SU-DHL-6 (cell line): ENCODE results near the gene CCDC40.

Experiments
- H2AFZ ChIP-seq: fragments of 200-600 bp; sonication (generic); 2 replicates; pipeline ENCODE4 v1.6.1; 2014; ENCODE audit warnings: low read depth, mild to moderate bottlenecking, moderate library complexity, mixed read lengths, antibody characterized with exemption, low read length; ENCODE audit not compliant: severe bottlenecking
- H3F3A ChIP-seq: fragments of 200-600 bp; shearing (Covaris generic); 2 replicates; pipeline ENCODE4 v1.6.0; 2016; ENCODE audit warnings: antibody characterized with exemption, mild to moderate bottlenecking; ENCODE audit not compliant: insufficient read depth
- H3K27ac ChIP-seq: fragments of 200-600 bp; sonication (generic); 2 replicates; pipeline ENCODE4 v1.5.1; 2016; ENCODE audit warnings: low read depth, mild to moderate bottlenecking, low read length, moderate library complexity, mixed read lengths
- H3K27me3 ChIP-seq: fragments of 200-600 bp; sonication (generic), shearing (Covaris generic); 2 replicates; pipeline ENCODE4 v1.6.0; 2014; ENCODE audit warnings: mild to moderate bottlenecking, low read length
- H3K36me3 ChIP-seq: fragments of 200-600 bp; sonication (generic); 2 replicates; pipeline ENCODE4 v1.6.1; 2014; ENCODE audit warnings: mild to moderate bottlenecking, low read length, mixed read lengths
- H3K4me2 ChIP-seq: fragments of 300-600, 200-600 bp; shearing (Covaris generic), sonication (generic); 2 replicates; pipeline ENCODE4 v1.6.0; 2014; ENCODE audit warnings: low read length, low read depth, mild to moderate bottlenecking; ENCODE audit not compliant: poor library complexity, severe bottlenecking
- H3K4me3 ChIP-seq: fragments of 200-600 bp; sonication (generic); 2 replicates; pipeline ENCODE4 v1.5.1; 2014; ENCODE audit warnings: antibody characterized with exemption, low read length, mild to moderate bottlenecking, mixed read lengths; ENCODE audit not compliant: insufficient read depth, poor library complexity, severe bottlenecking
- H3K79me2 ChIP-seq: fragments of 200-600 bp; sonication (generic); 2 replicates; pipeline ENCODE4 v1.6.1; 2014; ENCODE audit warnings: mild to moderate bottlenecking, low read length, moderate library complexity; ENCODE audit not compliant: insufficient read depth
- H3K9ac ChIP-seq: fragments of 200-600 bp; sonication (generic); 2 replicates; pipeline ENCODE4 v1.7.0; 2014; ENCODE audit warnings: mild to moderate bottlenecking, low read length
- H3K9me2 ChIP-seq: fragments of 200-600 bp; sonication (generic); replicated peaks from 2 replicates; pipeline ENCODE4 v1.6.1; 2014; ENCODE audit warnings: low read length; ENCODE audit not compliant: insufficient read depth
- H3K9me3 ChIP-seq: fragments of 200-600 bp; sonication (generic); 2 replicates; pipeline ENCODE4 v1.6.1; 2014; ENCODE audit warnings: low read length, mixed read lengths; ENCODE audit not compliant: insufficient read depth
- H4K20me1 ChIP-seq: fragments of 200-600 bp; sonication (generic); 2 replicates; pipeline ENCODE4 v1.6.1; 2014; ENCODE audit warnings: low read depth, mild to moderate bottlenecking, antibody characterized with exemption, low read length, moderate library complexity, mixed read lengths
- EZH2phosphoT487 ChIP-seq: fragments of 200-600 bp; sonication (generic), shearing (Covaris generic); conservative IDR thresholded peaks from 2 replicates; pipeline ENCODE4 v1.6.1; 2018; ENCODE audit warnings: mild to moderate bottlenecking, antibody characterized with exemption, low read length, moderate library complexity, mixed read lengths
- TF ChIP-seq, protein P1 (sequence below): fragments of 200-600 bp; sonication (generic); IDR thresholded peaks from one replicate; pipeline ENCODE4 v1.5.1; 2017; ENCODE audit warnings: antibody characterized with exemption, mild to moderate bottlenecking, low read length, moderate library complexity; ENCODE audit not compliant: insufficient read depth, poor library complexity, severe bottlenecking

Gene CCDC40

GRCh38 chr17:80006339-80006720, 30.1 kb upstream of the CCDC40 start:
- H3K9me3 ChIP-seq: no peaks in the 10 kb centered on the region
- H2AFZ ChIP-seq: no peak overlapping the region
- no peak overlapping the region for H3K4me3 ChIP-seq
- no peak overlapping the region for H3K4me2 ChIP-seq
- H3K9ac ChIP-seq: no peak overlapping the region
- no peaks in the 10 kb centered on the region for H3K79me2 ChIP-seq
- TF ChIP-seq EZH2phosphoT487: no peak
- TF ChIP-seq, protein P1, sequence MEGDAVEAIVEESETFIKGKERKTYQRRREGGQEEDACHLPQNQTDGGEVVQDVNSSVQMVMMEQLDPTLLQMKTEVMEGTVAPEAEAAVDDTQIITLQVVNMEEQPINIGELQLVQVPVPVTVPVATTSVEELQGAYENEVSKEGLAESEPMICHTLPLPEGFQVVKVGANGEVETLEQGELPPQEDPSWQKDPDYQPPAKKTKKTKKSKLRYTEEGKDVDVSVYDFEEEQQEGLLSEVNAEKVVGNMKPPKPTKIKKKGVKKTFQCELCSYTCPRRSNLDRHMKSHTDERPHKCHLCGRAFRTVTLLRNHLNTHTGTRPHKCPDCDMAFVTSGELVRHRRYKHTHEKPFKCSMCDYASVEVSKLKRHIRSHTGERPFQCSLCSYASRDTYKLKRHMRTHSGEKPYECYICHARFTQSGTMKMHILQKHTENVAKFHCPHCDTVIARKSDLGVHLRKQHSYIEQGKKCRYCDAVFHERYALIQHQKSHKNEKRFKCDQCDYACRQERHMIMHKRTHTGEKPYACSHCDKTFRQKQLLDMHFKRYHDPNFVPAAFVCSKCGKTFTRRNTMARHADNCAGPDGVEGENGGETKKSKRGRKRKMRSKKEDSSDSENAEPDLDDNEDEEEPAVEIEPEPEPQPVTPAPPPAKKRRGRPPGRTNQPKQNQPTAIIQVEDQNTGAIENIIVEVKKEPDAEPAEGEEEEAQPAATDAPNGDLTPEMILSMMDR: no peak
- no peaks in the 10 kb centered on the region for H4K20me1 ChIP-seq
- no peaks in the 10 kb centered on the region for H3K27me3 ChIP-seq
- H3K27ac ChIP-seq: no peak overlapping the region
- no peaks in the 10 kb centered on the region for H3K36me3 ChIP-seq
- H3K9me2 ChIP-seq: no peaks in the 10 kb centered on the region
- H3F3A ChIP-seq: no peaks in the 10 kb centered on the region

GRCh38 chr17:80006811-80007752, 29.4 kb upstream of the CCDC40 start:
- Histone ChIP-seq H3K9me2 (no peaks in the 10 kb centered on the region), H4K20me1 (no peaks in the 10 kb centered on the region), H2AFZ (no peak overlapping the region), H3K79me2 (no peaks in the 10 kb centered on the region), H3K4me2 (no peak overlapping the region), H3K36me3 (no peaks in the 10 kb centered on the region), H3K4me3 (no peak overlapping the region), H3K9me3 (no peaks in the 10 kb centered on the region), H3F3A (no peaks in the 10 kb centered on the region), H3K27ac (no peak overlapping the region), H3K9ac (no peak overlapping the region), H3K27me3 (no peaks in the 10 kb centered on the region)
- TF ChIP-seq EZH2phosphoT487: no peak
- TF ChIP-seq, protein P1: no peak

DNA sequence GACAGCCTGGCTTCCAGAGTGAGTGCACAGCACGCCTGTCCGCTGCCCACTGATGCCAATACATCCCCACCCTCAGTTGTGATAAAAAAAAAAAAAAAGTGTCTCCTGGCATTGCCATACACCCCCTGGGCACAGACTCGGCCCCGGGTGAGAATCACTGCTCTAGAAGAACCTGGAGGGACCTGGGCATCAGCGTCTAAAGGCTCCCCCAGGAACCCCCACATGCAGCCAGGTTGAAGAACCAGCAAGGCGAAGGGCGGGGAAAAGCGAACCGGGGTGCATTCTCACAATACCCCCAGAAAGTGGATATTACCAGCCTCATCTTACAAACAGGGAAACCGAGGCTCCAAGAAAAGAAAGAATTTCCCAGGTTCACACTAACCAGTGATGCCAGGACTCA, 28.5 kb upstream of the CCDC40 start:
- TF ChIP-seq EZH2phosphoT487: no peak
- TF ChIP-seq, protein P1: no peak
- H3K27ac ChIP-seq: no peak overlapping the region
- no peaks in the 10 kb centered on the region for H3K9me2 ChIP-seq
- H3K36me3 ChIP-seq: no peaks in the 10 kb centered on the region
- no peaks in the 10 kb centered on the region for H3K27me3 ChIP-seq
- H4K20me1 ChIP-seq: no peaks in the 10 kb centered on the region
- H3K4me3 ChIP-seq: no peak overlapping the region
- no peak overlapping the region for H2AFZ ChIP-seq
- no peaks in the 10 kb centered on the region for H3K79me2 ChIP-seq
- no peak overlapping the region for H3K4me2 ChIP-seq
- no peak overlapping the region for H3K9ac ChIP-seq
- no peaks in the 10 kb centered on the region for H3F3A ChIP-seq
- no peaks in the 10 kb centered on the region for H3K9me3 ChIP-seq
